Measurements from ENCODE around the gene DNPEP.
"Not testable (repeated sequence)": the region's sequence is repeated elsewhere in the genome, so short reads cannot be mapped to it uniquely, and the experiment has no call there.

Gene DNPEP

DNA sequence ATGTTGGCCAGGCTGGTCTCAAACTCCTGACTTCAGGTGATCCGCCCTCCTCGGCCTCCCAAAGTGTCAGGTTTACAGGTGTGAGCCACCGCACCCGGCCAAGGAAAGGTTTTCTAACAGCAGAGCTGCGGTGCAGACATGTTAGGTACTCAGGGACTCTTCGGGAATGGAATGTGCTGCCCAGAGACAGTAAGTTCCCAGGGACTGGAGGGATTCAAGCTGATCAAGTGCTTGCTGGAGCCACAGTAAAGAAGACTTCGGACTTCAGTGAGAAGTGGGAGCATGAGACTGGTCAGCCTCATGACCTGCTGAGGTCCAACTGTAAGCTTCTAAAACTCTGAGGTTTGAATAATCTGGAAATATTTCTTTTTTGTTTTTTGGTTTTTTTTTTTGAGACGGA lies 22.7 kb upstream of the DNPEP start:
- no peak overlapping the region for H3K27ac ChIP-seq (ENCODE audit: poor library complexity, severe bottlenecking)
- H3K4me3 ChIP-seq (ENCODE audit: severe bottlenecking) = no peak overlapping the region
- H3K27me3 ChIP-seq (ENCODE audit: insufficient read depth, poor library complexity, severe bottlenecking) = no peaks in the 10 kb centered on the region
- TF ChIP-seq, protein P1, sequence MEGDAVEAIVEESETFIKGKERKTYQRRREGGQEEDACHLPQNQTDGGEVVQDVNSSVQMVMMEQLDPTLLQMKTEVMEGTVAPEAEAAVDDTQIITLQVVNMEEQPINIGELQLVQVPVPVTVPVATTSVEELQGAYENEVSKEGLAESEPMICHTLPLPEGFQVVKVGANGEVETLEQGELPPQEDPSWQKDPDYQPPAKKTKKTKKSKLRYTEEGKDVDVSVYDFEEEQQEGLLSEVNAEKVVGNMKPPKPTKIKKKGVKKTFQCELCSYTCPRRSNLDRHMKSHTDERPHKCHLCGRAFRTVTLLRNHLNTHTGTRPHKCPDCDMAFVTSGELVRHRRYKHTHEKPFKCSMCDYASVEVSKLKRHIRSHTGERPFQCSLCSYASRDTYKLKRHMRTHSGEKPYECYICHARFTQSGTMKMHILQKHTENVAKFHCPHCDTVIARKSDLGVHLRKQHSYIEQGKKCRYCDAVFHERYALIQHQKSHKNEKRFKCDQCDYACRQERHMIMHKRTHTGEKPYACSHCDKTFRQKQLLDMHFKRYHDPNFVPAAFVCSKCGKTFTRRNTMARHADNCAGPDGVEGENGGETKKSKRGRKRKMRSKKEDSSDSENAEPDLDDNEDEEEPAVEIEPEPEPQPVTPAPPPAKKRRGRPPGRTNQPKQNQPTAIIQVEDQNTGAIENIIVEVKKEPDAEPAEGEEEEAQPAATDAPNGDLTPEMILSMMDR (IDR thresholded peaks at IDR 0.05; ENCODE audit: poor library complexity, severe bottlenecking) = no peak
- H3K4me1 ChIP-seq (ENCODE audit: insufficient read depth, poor library complexity, severe bottlenecking) = no peaks in the 10 kb centered on the region
- ATAC-seq (ENCODE audit: low read depth) (no peak), DNase-seq (ENCODE audit: low spot score) (no peak)
- H3K36me3 ChIP-seq (ENCODE audit: low read depth) = no peaks in the 10 kb centered on the region
- H3K9me3 ChIP-seq (ENCODE audit: severe bottlenecking) = peaks cover 3% of the 10 kb centered on the region

DNA sequence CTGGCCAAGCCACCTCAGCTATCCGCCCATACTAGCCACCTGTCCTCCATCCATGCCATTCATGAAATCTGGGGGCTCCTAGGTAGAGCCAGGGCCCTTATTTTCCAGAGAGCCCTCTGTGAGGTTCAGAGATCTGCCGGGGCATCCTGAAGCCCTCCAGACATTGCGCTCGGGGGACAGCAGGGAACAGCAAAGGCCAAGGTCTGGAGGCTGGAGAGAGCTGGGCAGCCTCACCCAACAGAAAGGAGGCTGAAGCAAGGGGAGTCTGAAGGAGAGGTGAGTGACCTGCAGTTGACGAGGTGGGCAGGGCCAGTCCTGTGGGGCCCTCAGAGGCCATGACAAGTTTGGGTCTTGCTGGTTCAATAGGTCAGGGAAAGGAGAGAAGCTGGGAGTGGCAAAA lies 21.9 kb upstream of the DNPEP start:
- peaks cover 3% of the 10 kb centered on the region for H3K9me3 ChIP-seq (ENCODE audit: severe bottlenecking)
- H3K4me1 ChIP-seq (ENCODE audit: insufficient read depth, poor library complexity, severe bottlenecking) = no peaks in the 10 kb centered on the region
- H3K4me3 ChIP-seq (ENCODE audit: severe bottlenecking) = no peak overlapping the region
- ATAC-seq (ENCODE audit: low read depth) (no peak), DNase-seq (ENCODE audit: low spot score) (no peak)
- no peaks in the 10 kb centered on the region for H3K27me3 ChIP-seq (ENCODE audit: insufficient read depth, poor library complexity, severe bottlenecking)
- TF ChIP-seq, protein P1 (IDR thresholded peaks at IDR 0.05; ENCODE audit: poor library complexity, severe bottlenecking) = no peak
- H3K27ac ChIP-seq (ENCODE audit: poor library complexity, severe bottlenecking) = no peak overlapping the region
- no peaks in the 10 kb centered on the region for H3K36me3 ChIP-seq (ENCODE audit: low read depth)

DNA sequence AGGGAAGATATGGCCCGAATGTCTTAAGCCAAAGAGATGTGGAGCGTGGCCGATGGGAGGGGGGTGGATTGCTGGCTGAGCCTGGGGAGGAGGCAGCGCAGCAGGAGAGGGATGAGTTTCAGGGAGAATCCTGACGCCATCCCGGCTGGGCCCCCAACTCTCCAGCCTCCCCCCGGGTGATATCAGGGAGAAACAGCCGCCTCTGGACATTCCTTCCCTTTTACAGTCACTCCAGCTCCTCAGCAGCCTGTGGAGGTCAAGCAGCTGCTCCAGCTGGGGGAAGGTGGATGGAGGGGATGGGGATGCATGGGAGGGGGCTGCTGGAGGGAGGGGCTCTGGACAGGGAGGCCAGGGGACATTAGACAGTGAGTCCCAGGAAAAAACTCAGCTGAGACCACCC lies 20.9 kb upstream of the DNPEP start:
- Histone ChIP-seq H3K36me3 (ENCODE audit: low read depth) (no peaks in the 10 kb centered on the region), H3K27me3 (ENCODE audit: insufficient read depth, poor library complexity, severe bottlenecking) (no peaks in the 10 kb centered on the region), H3K4me3 (ENCODE audit: severe bottlenecking) (no peak overlapping the region), H3K4me1 (ENCODE audit: insufficient read depth, poor library complexity, severe bottlenecking) (no peaks in the 10 kb centered on the region), H3K27ac (ENCODE audit: poor library complexity, severe bottlenecking) (no peak overlapping the region), H3K9me3 (ENCODE audit: severe bottlenecking) (peaks cover 3% of the 10 kb centered on the region)
- DNase-seq (ENCODE audit: low spot score) = no peak
- ATAC-seq (ENCODE audit: low read depth) = no peak
- TF ChIP-seq, protein P1 (IDR thresholded peaks at IDR 0.05; ENCODE audit: poor library complexity, severe bottlenecking) = no peak

DNA sequence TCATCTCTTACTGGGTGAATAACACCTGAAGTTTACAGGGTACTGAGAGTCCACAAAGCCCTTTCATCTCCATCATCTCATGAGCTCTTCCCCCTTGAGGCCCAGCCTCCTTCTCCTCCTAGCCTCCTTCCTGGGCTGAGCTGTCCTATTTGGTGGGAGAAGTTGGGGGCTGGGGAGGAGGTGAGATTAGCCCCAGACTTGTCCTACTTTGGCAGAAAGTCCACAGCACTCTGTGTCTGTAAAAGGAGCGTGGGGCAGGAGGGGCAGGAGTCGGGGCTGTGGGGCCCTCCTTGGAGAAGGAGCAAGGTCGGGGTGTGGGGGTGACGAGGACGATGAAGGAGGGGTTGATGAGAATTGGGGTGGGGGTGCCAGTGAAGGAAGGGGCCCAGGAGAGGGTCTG lies 20.5 kb upstream of the DNPEP start:
- H3K4me3 ChIP-seq (ENCODE audit: severe bottlenecking) = no peak overlapping the region
- TF ChIP-seq, protein P1 (IDR thresholded peaks at IDR 0.05; ENCODE audit: poor library complexity, severe bottlenecking) = no peak
- H3K4me1 ChIP-seq (ENCODE audit: insufficient read depth, poor library complexity, severe bottlenecking) = no peaks in the 10 kb centered on the region
- no peak overlapping the region for H3K27ac ChIP-seq (ENCODE audit: poor library complexity, severe bottlenecking)
- no peak for DNase-seq (ENCODE audit: low spot score)
- no peak for ATAC-seq (ENCODE audit: low read depth)
- H3K9me3 ChIP-seq (ENCODE audit: severe bottlenecking) = peaks cover 3% of the 10 kb centered on the region
- no peaks in the 10 kb centered on the region for H3K27me3 ChIP-seq (ENCODE audit: insufficient read depth, poor library complexity, severe bottlenecking)
- H3K36me3 ChIP-seq (ENCODE audit: low read depth) = no peaks in the 10 kb centered on the region

DNA sequence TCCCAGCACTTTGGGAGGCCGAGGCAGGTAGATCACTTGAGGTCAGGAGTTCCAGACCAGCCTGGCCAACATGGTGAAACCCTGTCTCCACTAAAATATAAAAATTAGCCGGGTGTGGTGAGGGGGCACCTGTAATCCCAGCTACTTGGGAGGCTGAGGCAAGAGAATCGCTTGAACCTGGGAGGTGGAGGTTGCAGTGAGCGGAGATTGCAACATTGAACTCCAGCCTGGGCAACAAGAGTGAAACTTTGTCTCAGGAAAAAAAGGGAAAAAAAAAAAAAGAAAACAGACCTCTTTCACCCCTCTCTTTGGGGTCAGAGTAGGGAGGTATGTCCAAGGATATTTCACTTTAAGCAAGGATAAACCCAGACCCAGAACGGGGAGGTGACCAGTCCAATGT lies 19.6 kb upstream of the DNPEP start:
- H3K4me1 ChIP-seq (ENCODE audit: insufficient read depth, poor library complexity, severe bottlenecking); H3K36me3 ChIP-seq (ENCODE audit: low read depth); H3K27me3 ChIP-seq (ENCODE audit: insufficient read depth, poor library complexity, severe bottlenecking); ATAC-seq (ENCODE audit: low read depth); H3K27ac ChIP-seq (ENCODE audit: poor library complexity, severe bottlenecking); H3K4me3 ChIP-seq (ENCODE audit: severe bottlenecking); DNase-seq (ENCODE audit: low spot score); H3K9me3 ChIP-seq (ENCODE audit: severe bottlenecking): not testable (repeated sequence)

All from RWPE2 (cell line).